Testis (tissue), 2 donors: ENCODE results near the gene TBC1D7.

Source experiments
- POLR2A ChIP-seq: fragments of 450-650 bp; IDR thresholded peaks from one replicate; pipeline ENCODE4 v1.6.1; 2017; ENCODE audit warnings: antibody characterized with exemption, mild to moderate bottlenecking, moderate library complexity
- TF ChIP-seq, protein P1 (sequence below), 3 experiments: fragments of 450-650 bp in 2 of 3; fragments of 200-600 bp in 1 of 3; sonication (generic) in 1 of 3; IDR thresholded peaks; one replicate each; pipeline ENCODE4 v1.5.1; 2016 to 2019; ENCODE audit warnings: antibody characterized with exemption in 3 of 3, mild to moderate bottlenecking in 2 of 3, moderate library complexity in 1 of 3

DNA sequence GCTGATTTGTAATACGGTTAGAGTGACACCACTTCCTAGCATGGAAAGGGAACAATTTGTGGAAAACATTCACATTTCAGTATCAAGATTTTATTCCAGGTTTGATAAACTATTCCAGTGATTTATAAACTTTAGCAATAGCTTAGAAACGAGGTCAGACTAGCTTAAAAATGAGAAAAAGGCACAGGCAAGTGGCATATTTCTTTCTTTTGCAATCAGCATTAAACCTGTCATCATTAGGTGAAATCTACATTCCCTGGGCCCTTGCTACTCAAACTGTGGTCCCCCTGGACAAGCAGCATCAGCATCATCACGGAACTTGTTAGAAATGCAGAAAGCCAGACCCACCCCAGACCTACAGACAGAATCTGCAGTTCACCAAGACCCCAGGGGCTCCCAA is 29.9 kb downstream of the TBC1D7 start:
- TF ChIP-seq, protein P1, sequence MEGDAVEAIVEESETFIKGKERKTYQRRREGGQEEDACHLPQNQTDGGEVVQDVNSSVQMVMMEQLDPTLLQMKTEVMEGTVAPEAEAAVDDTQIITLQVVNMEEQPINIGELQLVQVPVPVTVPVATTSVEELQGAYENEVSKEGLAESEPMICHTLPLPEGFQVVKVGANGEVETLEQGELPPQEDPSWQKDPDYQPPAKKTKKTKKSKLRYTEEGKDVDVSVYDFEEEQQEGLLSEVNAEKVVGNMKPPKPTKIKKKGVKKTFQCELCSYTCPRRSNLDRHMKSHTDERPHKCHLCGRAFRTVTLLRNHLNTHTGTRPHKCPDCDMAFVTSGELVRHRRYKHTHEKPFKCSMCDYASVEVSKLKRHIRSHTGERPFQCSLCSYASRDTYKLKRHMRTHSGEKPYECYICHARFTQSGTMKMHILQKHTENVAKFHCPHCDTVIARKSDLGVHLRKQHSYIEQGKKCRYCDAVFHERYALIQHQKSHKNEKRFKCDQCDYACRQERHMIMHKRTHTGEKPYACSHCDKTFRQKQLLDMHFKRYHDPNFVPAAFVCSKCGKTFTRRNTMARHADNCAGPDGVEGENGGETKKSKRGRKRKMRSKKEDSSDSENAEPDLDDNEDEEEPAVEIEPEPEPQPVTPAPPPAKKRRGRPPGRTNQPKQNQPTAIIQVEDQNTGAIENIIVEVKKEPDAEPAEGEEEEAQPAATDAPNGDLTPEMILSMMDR (IDR thresholded peaks at IDR 0.05), result no peak
- TF ChIP-seq POLR2A, result no peak
